ENCODE results near the gene OXSR1. TPM values are rescaled to one million over a fixed set of nuclear protein-coding genes. Genes with fewer than 3 reads are reported as not detected.
"Not testable (repeated sequence)": the region's sequence is repeated elsewhere in the genome, so short reads cannot be mapped to it uniquely, and the experiment has no call there.

The OXSR1 gene
- total RNA-seq, 3 donors from 2014 or later, result 45.3 to 47.4 (median 45.5) TPM

GRCh38 chr3:38229036-38229435 lies 63.7 kb downstream of the OXSR1 start:
- ATAC-seq, result no peak
- Mint-ChIP-seq H3K9me3 (no peaks in the 10 kb centered on the region), H3K36me3 (ENCODE audit: insufficient read depth) (peaks cover 49% of the 10 kb centered on the region), H3K27me3 (ENCODE audit: low read depth) (no peaks in the 10 kb centered on the region), H3K4me3 (no peak overlapping the region), H3K4me1 (ENCODE audit: low read depth) (peaks cover 10% of the 10 kb centered on the region)
- DNase-seq, result no peak

DNA sequence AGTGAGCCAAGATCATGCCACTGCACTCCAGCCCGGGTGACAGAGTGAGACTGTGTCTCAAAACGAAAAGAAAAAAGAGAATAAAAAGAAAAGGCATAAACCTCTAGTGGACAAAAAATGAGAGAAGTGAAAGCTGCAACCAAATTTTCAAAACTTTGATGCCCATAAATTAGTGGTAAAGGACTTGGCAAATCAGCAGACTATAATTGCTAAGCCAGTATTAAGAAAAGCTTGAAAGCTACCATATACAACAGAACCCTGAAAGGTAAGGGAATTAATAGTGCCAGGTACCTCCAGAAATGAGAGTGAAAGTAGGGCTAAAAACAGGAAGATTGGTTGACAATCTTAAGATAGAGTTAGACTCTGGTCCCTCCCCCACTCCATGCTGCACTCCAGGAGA lies 67.4 kb downstream of the OXSR1 start:
- Mint-ChIP-seq H3K36me3 (ENCODE audit: insufficient read depth) (peaks cover 65% of the 10 kb centered on the region), H3K4me1 (ENCODE audit: low read depth) (peaks cover under 1% of the 10 kb centered on the region), H3K4me3 (no peak overlapping the region), H3K9me3 (peaks cover 24% of the 10 kb centered on the region), H3K27me3 (ENCODE audit: low read depth) (no peaks in the 10 kb centered on the region)
- DNase-seq (no peak), ATAC-seq (no peak)

- ATAC-seq, result no peak
- Mint-ChIP-seq H3K9me3 (peaks cover 35% of the 10 kb centered on the region), H3K4me1 (ENCODE audit: low read depth) (no peaks in the 10 kb centered on the region), H3K4me3 (no peak overlapping the region), H3K27me3 (ENCODE audit: low read depth) (no peaks in the 10 kb centered on the region), H3K36me3 (ENCODE audit: insufficient read depth) (peaks cover 75% of the 10 kb centered on the region)
- no peak for DNase-seq
Measured at GRCh38 chr3:38235466-38235865, 70.1 kb downstream of the OXSR1 start.

GRCh38 chr3:38238416-38239008 lies 73.2 kb downstream of the OXSR1 start:
- H3K4me1 Mint-ChIP-seq (ENCODE audit: low read depth), result no peaks in the 10 kb centered on the region
- H3K9me3 Mint-ChIP-seq, result peaks cover 35% of the 10 kb centered on the region
- ATAC-seq (no peak), DNase-seq (no peak)
- H3K27me3 Mint-ChIP-seq (ENCODE audit: low read depth), result no peaks in the 10 kb centered on the region
- H3K36me3 Mint-ChIP-seq (ENCODE audit: insufficient read depth), result peaks cover 71% of the 10 kb centered on the region
- H3K4me3 Mint-ChIP-seq, result no peak overlapping the region

DNA sequence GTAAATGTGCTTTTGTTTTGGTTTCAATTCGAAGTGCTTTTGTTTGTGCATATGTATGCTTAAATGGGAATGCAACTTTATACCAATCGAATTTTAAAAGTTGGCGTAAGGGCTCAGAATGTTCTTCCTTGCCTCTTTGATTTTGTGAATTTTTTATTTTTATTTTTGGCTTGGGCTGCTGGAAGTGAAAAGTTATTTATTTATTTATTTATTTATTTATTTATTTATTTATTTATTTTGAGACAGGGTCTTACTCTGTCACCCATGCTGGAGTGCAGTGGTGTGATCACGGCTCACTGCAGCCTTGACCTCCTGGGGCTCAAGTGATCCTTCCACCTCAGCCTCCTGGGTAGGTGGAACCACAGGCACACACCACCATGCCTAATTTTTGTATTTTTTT lies 77.5 kb downstream of the OXSR1 start:
- peaks cover 54% of the 10 kb centered on the region for H3K36me3 Mint-ChIP-seq (ENCODE audit: insufficient read depth)
- ATAC-seq; H3K4me1 Mint-ChIP-seq (ENCODE audit: low read depth); H3K9me3 Mint-ChIP-seq; H3K27me3 Mint-ChIP-seq (ENCODE audit: low read depth); H3K4me3 Mint-ChIP-seq; DNase-seq: not testable (repeated sequence)

GRCh38 chr3:38245930-38246329 lies 80.6 kb downstream of the OXSR1 start:
- DNase-seq (no peak), ATAC-seq (no peak)
- no peaks in the 10 kb centered on the region for H3K27me3 Mint-ChIP-seq (ENCODE audit: low read depth)
- no peak overlapping the region for H3K4me3 Mint-ChIP-seq
- H3K4me1 Mint-ChIP-seq (ENCODE audit: low read depth), result peaks cover 4% of the 10 kb centered on the region
- H3K9me3 Mint-ChIP-seq, result no peaks in the 10 kb centered on the region
- H3K36me3 Mint-ChIP-seq (ENCODE audit: insufficient read depth), result peaks cover 39% of the 10 kb centered on the region

- Mint-ChIP-seq H3K9me3 (no peaks in the 10 kb centered on the region), H3K4me3 (no peak overlapping the region), H3K36me3 (ENCODE audit: insufficient read depth) (peaks cover 52% of the 10 kb centered on the region), H3K4me1 (ENCODE audit: low read depth) (peaks cover 4% of the 10 kb centered on the region), H3K27me3 (ENCODE audit: low read depth) (no peaks in the 10 kb centered on the region)
- ATAC-seq (no peak), DNase-seq (no peak)
Measured at GRCh38 chr3:38247366-38248035, 82.2 kb downstream of the OXSR1 start.

DNA sequence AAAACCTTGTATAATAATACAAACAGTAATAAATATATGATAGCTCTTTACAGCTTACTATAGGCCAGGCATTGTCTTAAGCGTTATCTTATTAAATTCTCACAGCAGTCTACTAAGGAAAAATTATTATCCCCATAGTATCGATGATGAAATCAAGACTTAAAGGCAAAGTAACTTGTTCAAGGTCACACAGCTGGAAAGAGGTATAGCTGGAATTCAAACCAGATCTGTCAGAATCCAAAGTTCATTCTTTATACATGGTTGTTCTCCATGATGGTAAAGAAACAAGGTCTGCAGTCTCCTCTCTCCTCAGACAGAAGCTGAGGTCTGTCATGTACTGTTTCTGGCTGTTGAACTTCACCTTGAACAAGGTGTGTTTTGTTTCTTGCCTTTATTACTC lies 84.9 kb downstream of the OXSR1 start:
- ATAC-seq, result no peak
- no peak for DNase-seq
- no peak overlapping the region for H3K4me3 Mint-ChIP-seq
- peaks cover 61% of the 10 kb centered on the region for H3K36me3 Mint-ChIP-seq (ENCODE audit: insufficient read depth)
- H3K4me1 Mint-ChIP-seq (ENCODE audit: low read depth), result peaks cover 4% of the 10 kb centered on the region
- H3K9me3 Mint-ChIP-seq, result no peaks in the 10 kb centered on the region
- H3K27me3 Mint-ChIP-seq (ENCODE audit: low read depth), result no peaks in the 10 kb centered on the region

- no peak for DNase-seq
- Mint-ChIP-seq H3K36me3 (ENCODE audit: insufficient read depth) (peaks cover 63% of the 10 kb centered on the region), H3K9me3 (no peaks in the 10 kb centered on the region), H3K4me1 (ENCODE audit: low read depth) (peaks cover 6% of the 10 kb centered on the region), H3K4me3 (no peak overlapping the region), H3K27me3 (ENCODE audit: low read depth) (no peaks in the 10 kb centered on the region)
- ATAC-seq, result no peak
Measured at GRCh38 chr3:38251197-38251596, 85.9 kb downstream of the OXSR1 start.

GRCh38 chr3:38253704-38254103 lies 88.4 kb downstream of the OXSR1 start:
- H3K9me3 Mint-ChIP-seq, result no peaks in the 10 kb centered on the region
- DNase-seq (no peak), ATAC-seq (no peak)
- no peak overlapping the region for H3K4me3 Mint-ChIP-seq
- H3K27me3 Mint-ChIP-seq (ENCODE audit: low read depth), result no peaks in the 10 kb centered on the region
- H3K4me1 Mint-ChIP-seq (ENCODE audit: low read depth), result peaks cover 24% of the 10 kb centered on the region
- peaks cover 56% of the 10 kb centered on the region for H3K36me3 Mint-ChIP-seq (ENCODE audit: insufficient read depth)

DNA sequence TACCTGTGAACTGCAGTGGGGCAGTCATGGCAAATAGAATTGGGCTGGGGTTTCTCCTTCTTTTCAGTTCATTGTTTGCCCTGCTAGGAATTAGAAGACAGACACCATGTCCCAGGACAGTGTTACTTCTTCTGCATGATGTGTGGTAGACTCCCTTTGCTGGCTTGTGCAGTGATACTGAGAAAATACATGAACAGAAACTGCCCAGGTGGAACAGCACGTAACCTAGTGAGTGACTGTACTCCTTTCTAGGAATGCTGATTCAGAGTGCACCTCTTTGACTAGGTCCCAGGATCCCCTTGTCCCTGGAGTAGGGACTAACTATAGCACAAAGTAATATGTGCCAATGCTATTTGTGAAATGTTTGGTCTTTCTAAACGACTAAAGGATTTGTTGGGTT lies 89.5 kb downstream of the OXSR1 start:
- ATAC-seq (no peak), DNase-seq (no peak)
- peaks cover 52% of the 10 kb centered on the region for H3K36me3 Mint-ChIP-seq (ENCODE audit: insufficient read depth)
- H3K27me3 Mint-ChIP-seq (ENCODE audit: low read depth), result no peaks in the 10 kb centered on the region
- H3K4me3 Mint-ChIP-seq, result no peak overlapping the region
- H3K4me1 Mint-ChIP-seq (ENCODE audit: low read depth), result peaks cover 29% of the 10 kb centered on the region
- no peaks in the 10 kb centered on the region for H3K9me3 Mint-ChIP-seq

- no peak for DNase-seq
- Mint-ChIP-seq H3K9me3 (no peaks in the 10 kb centered on the region), H3K4me3 (no peak overlapping the region), H3K36me3 (ENCODE audit: insufficient read depth) (peaks cover 49% of the 10 kb centered on the region), H3K27me3 (ENCODE audit: low read depth) (no peaks in the 10 kb centered on the region), H3K4me1 (ENCODE audit: low read depth) (peaks cover 29% of the 10 kb centered on the region)
- ATAC-seq, result no peak
Measured at GRCh38 chr3:38255627-38256026, 90.3 kb downstream of the OXSR1 start.

DNA sequence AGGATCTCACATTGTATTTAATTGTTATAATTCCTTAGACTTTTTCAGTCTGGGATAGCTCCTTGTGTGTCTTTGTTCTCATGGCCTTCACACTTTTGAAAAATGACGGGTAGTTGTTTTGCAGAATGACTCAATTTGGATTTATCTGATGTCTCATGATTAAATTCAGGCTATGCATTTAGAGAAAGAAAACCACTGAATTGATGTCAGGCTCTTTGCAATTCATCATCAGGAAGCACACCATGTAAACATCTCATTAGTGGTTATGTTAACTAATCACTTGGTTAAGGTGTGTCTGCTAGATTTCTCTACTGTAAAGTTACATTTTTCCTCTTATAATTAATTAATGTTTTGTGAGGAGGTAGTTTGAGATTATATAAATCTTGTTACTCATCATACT lies 92.2 kb downstream of the OXSR1 start:
- Mint-ChIP-seq H3K4me3 (no peak overlapping the region), H3K36me3 (ENCODE audit: insufficient read depth) (peaks cover 37% of the 10 kb centered on the region), H3K4me1 (ENCODE audit: low read depth) (peaks cover 29% of the 10 kb centered on the region)

DNA sequence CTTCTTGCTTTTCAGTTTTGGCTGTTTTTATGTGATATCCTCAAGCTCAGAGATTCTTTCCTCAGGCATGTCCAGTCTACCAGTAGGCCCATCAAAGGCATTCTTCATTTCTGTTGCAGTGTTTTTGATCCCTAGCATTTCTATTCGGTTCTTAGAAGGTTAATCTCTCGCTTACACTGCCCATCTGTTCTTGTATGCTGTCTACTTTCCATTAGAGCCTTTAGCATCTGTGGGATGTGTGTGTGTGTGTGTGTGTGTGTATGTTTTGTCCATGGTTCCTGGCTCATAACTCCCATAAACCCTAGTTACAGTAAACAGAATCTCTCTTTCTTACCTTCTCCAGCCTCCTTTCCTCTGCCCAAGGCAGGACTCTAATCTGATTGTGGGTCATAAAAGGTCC lies 95.1 kb downstream of the OXSR1 start:
- H3K36me3 Mint-ChIP-seq (ENCODE audit: insufficient read depth), result peaks cover 13% of the 10 kb centered on the region
- H3K27me3 Mint-ChIP-seq (ENCODE audit: low read depth), result no peaks in the 10 kb centered on the region
- H3K4me1 Mint-ChIP-seq (ENCODE audit: low read depth), result peaks cover 32% of the 10 kb centered on the region
- no peaks in the 10 kb centered on the region for H3K9me3 Mint-ChIP-seq
- DNase-seq, result no peak
- no peak for ATAC-seq
- no peak overlapping the region for H3K4me3 Mint-ChIP-seq

More for the DNA sequence above, 92.2 kb downstream of the OXSR1 start:
- DNase-seq, result no peak
- ATAC-seq, result peak; percentile 46 to 66
- Mint-ChIP-seq H3K27me3 (ENCODE audit: low read depth) (no peaks in the 10 kb centered on the region), H3K9me3 (no peaks in the 10 kb centered on the region)

DNA sequence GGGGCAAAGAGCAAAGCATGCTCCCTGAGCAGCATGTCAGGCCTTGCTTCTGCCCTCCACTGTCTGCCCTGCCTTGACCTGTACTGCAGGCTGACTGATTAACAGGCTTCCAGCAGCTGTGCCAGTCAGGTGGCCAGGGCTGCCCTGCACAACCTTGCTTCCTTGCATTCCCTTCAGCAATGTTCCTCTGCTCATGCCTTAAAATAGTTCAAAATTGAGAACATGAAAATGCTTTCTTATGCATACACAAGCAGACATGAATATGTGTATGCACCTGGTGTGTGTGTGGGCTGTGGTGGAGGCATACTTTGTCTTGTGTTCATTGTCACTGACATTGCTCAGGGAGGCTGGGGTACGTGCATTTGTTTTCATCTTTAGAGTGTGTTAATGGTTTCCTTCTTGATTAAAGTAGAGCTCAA lies 99.0 kb downstream of the OXSR1 start:
- no peaks in the 10 kb centered on the region for H3K9me3 Mint-ChIP-seq
- DNase-seq (no peak), ATAC-seq (no peak)
- H3K4me1 Mint-ChIP-seq (ENCODE audit: low read depth), result peaks cover 22% of the 10 kb centered on the region
- H3K27me3 Mint-ChIP-seq (ENCODE audit: low read depth), result no peaks in the 10 kb centered on the region
- H3K4me3 Mint-ChIP-seq, result no peak overlapping the region
- peaks cover 7% of the 10 kb centered on the region for H3K36me3 Mint-ChIP-seq (ENCODE audit: insufficient read depth)
